SU-DHL-6 (cell line): Measurements from ENCODE around the gene WDR7.

Source experiments
- EZH2phosphoT487 ChIP-seq: fragments of 200-600 bp; sonication (generic), shearing (Covaris generic); conservative IDR thresholded peaks from 2 replicates; pipeline ENCODE4 v1.6.1; 2018; ENCODE audit warnings: mild to moderate bottlenecking, antibody characterized with exemption, low read length, moderate library complexity, mixed read lengths
- TF ChIP-seq, protein P1 (sequence below): fragments of 200-600 bp; sonication (generic); IDR thresholded peaks from one replicate; pipeline ENCODE4 v1.5.1; 2017; ENCODE audit warnings: antibody characterized with exemption, mild to moderate bottlenecking, low read length, moderate library complexity; ENCODE audit not compliant: insufficient read depth, poor library complexity, severe bottlenecking

GRCh38 chr18:56627991-56628390 is 23.2 kb upstream of the WDR7 start:
- TF ChIP-seq, protein P1, sequence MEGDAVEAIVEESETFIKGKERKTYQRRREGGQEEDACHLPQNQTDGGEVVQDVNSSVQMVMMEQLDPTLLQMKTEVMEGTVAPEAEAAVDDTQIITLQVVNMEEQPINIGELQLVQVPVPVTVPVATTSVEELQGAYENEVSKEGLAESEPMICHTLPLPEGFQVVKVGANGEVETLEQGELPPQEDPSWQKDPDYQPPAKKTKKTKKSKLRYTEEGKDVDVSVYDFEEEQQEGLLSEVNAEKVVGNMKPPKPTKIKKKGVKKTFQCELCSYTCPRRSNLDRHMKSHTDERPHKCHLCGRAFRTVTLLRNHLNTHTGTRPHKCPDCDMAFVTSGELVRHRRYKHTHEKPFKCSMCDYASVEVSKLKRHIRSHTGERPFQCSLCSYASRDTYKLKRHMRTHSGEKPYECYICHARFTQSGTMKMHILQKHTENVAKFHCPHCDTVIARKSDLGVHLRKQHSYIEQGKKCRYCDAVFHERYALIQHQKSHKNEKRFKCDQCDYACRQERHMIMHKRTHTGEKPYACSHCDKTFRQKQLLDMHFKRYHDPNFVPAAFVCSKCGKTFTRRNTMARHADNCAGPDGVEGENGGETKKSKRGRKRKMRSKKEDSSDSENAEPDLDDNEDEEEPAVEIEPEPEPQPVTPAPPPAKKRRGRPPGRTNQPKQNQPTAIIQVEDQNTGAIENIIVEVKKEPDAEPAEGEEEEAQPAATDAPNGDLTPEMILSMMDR = no peak
- TF ChIP-seq EZH2phosphoT487 = no peak
